ENCODE measurements around the gene GTF3A.

GRCh38 chr13:27440408-27440807 lies 16.0 kb downstream of the GTF3A start:
- no peak for TF ChIP-seq CTCF (IDR thresholded peaks at IDR 0.05)
- TF ChIP-seq POLR2A (IDR thresholded peaks at IDR 0.05) = no peak

All from body of pancreas (tissue), 4 donors.